NCI-H345 (cell line): Measurements from ENCODE around the gene SKOR2.
"Not testable (repeated sequence)": the region's sequence is repeated elsewhere in the genome, so short reads cannot be mapped to it uniquely, and the experiment has no call there.

Experiments
- DNase-seq: peaks from one replicate; lab custom pipeline; 2025; lab: John Stamatoyannopoulos, UW

Gene SKOR2

GRCh38 chr18:47191961-47192360 is 59.5 kb downstream of the SKOR2 start:
- no peak for DNase-seq

GRCh38 chr18:47187721-47188120 is 63.7 kb downstream of the SKOR2 start:
- DNase-seq: no peak

- DNase-seq: no peak
Measured at GRCh38 chr18:47184419-47185050, 66.9 kb downstream of the SKOR2 start.

GRCh38 chr18:47182156-47182555 is 69.3 kb downstream of the SKOR2 start:
- not testable (repeated sequence) for DNase-seq

- no peak for DNase-seq
Measured at GRCh38 chr18:47180765-47181164, 70.7 kb downstream of the SKOR2 start.

- peak; percentile 60 for DNase-seq
Measured at GRCh38 chr18:47179520-47179919, 71.9 kb downstream of the SKOR2 start.

GRCh38 chr18:47175898-47176575 is 75.4 kb downstream of the SKOR2 start, which contains the start of gene IER3IP1:
TSS of gene IER3IP1 (minus strand) at chr18:47176364. CDS start at chr18:47176277, 87 bp downstream.
- peak; percentile 89 for DNase-seq

- no peak for DNase-seq
Measured at GRCh38 chr18:47175283-47175897, 76.1 kb downstream of the SKOR2 start.

- DNase-seq: peak; percentile 1
Measured at GRCh38 chr18:47174545-47175116, 76.8 kb downstream of the SKOR2 start.

- no peak for DNase-seq
Measured at GRCh38 chr18:47172476-47172875, 79.0 kb downstream of the SKOR2 start.

- DNase-seq: no peak
Measured at GRCh38 chr18:47168913-47169312, 82.5 kb downstream of the SKOR2 start.

- DNase-seq: no peak
Measured at GRCh38 chr18:47168509-47168908, 83.0 kb downstream of the SKOR2 start.

GRCh38 chr18:47166294-47166693 is 85.2 kb downstream of the SKOR2 start:
- DNase-seq: no peak

GRCh38 chr18:47163241-47163640 is 88.2 kb downstream of the SKOR2 start:
- no peak for DNase-seq

- no peak for DNase-seq
Measured at GRCh38 chr18:47160256-47160655, 91.2 kb downstream of the SKOR2 start.

- not testable (repeated sequence) for DNase-seq
Measured at GRCh38 chr18:47158404-47158803, 93.1 kb downstream of the SKOR2 start.
